ENCODE results near the gene BCL6B. TPM values are rescaled to one million over a fixed set of nuclear protein-coding genes. Genes with fewer than 3 reads are reported as not detected.

BCL6B gene
- total and polyA plus RNA-seq, 12 donors, result 9.5 to 35.4 (median 15.9) TPM

- no peak for DNase-seq
- Histone ChIP-seq H3K36me3 (peaks cover 0 to 70% (median 11%) of the 10 kb centered on the region in 9 donors), H3K4me3 (no peak overlapping the region), H3K4me1 (peaks cover 0 to 17% (median 8%) of the 10 kb centered on the region in 9 donors), H3K27ac (no peak overlapping the region), H3K27me3 (no peaks in the 10 kb centered on the region), H3K9me3 (no peaks in the 10 kb centered on the region)
- ATAC-seq, result no peak
- 85 to 86% methylated on average over 11 of the region's 11 CpGs for WGBS, 2 donors
- intact Hi-C loops (cut with DNase I), result loop anchor here in 2 of 10 donors (2.0 to 5.0 kb wide), 2 partner anchors 84 to 332 kb away; no protein-coding TSS in a partner anchor
- no peak for TF ChIP-seq CTCF (IDR thresholded peaks at IDR 0.05)
These were observed 23.9 kb upstream of the BCL6B start for GRCh38 chr17:6998855-6999508.

GRCh38 chr17:7001318-7001961 lies 21.4 kb upstream of the BCL6B start:
- Histone ChIP-seq H3K4me1 (peaks cover 0 to 7% (median 0%) of the 10 kb centered on the region in 9 donors), H3K27me3 (no peaks in the 10 kb centered on the region), H3K27ac (no peak overlapping the region), H3K9me3 (no peaks in the 10 kb centered on the region), H3K36me3 (peaks cover 0 to 72% (median 11%) of the 10 kb centered on the region in 9 donors), H3K4me3 (no peak overlapping the region)
- intact Hi-C loops (cut with DNase I), result loop anchor here in 8 of 10 donors (5.0 to 10.0 kb wide), 6 partner anchors 89 to 1414 kb away; no protein-coding TSS in a partner anchor
- TF ChIP-seq CTCF (IDR thresholded peaks at IDR 0.05), result peak in 8 of 9 donors; percentile 5 to 62 (median 46)
- no peak for ATAC-seq
- 68 to 75% methylated on average over 10 of the region's 10 CpGs for WGBS, 2 donors
- DNase-seq, result no peak

GRCh38 chr17:7002288-7003047 lies 20.4 kb upstream of the BCL6B start:
- Histone ChIP-seq H3K4me1 (peaks cover 0 to 7% (median 0%) of the 10 kb centered on the region in 9 donors), H3K27me3 (no peaks in the 10 kb centered on the region), H3K9me3 (no peaks in the 10 kb centered on the region), H3K27ac (no peak overlapping the region), H3K36me3 (peaks cover 0 to 75% (median 11%) of the 10 kb centered on the region in 9 donors), H3K4me3 (no peak overlapping the region)
- 91 to 96% methylated on average over 6 of the region's 6 CpGs for WGBS, 2 donors
- ATAC-seq (no peak), DNase-seq (no peak)
- no peak for TF ChIP-seq CTCF (IDR thresholded peaks at IDR 0.05)
- intact Hi-C loops (cut with DNase I), result loop anchor here in 9 of 10 donors (1.0 to 10.0 kb wide), 8 partner anchors 84 to 1415 kb away; no protein-coding TSS in a partner anchor

GRCh38 chr17:7003745-7004144 lies 19.1 kb upstream of the BCL6B start:
- DNase-seq (no peak), ATAC-seq (no peak)
- Histone ChIP-seq H3K4me1 (peaks cover 0 to 8% (median 0%) of the 10 kb centered on the region in 9 donors), H3K9me3 (no peaks in the 10 kb centered on the region), H3K4me3 (no peak overlapping the region), H3K27me3 (no peaks in the 10 kb centered on the region), H3K27ac (no peak overlapping the region), H3K36me3 (peaks cover 0 to 75% (median 11%) of the 10 kb centered on the region in 9 donors)
- intact Hi-C loops (cut with DNase I), result loop anchor here (1.0 to 10.0 kb wide), 10 partner anchors 85 to 1416 kb away; no protein-coding TSS in a partner anchor
- 94 to 99% methylated on average over 2 of the region's 2 CpGs for WGBS, 2 donors
- no peak for TF ChIP-seq CTCF (IDR thresholded peaks at IDR 0.05)
